NCI-H2171 treated with DMSO at 0.1 percent for 48 hours (cell line): ENCODE results near the gene DIP2C.

Experiments
- DNase-seq: peaks from one replicate; lab custom pipeline; 2025; lab: John Stamatoyannopoulos, UW

DIP2C gene

DNA sequence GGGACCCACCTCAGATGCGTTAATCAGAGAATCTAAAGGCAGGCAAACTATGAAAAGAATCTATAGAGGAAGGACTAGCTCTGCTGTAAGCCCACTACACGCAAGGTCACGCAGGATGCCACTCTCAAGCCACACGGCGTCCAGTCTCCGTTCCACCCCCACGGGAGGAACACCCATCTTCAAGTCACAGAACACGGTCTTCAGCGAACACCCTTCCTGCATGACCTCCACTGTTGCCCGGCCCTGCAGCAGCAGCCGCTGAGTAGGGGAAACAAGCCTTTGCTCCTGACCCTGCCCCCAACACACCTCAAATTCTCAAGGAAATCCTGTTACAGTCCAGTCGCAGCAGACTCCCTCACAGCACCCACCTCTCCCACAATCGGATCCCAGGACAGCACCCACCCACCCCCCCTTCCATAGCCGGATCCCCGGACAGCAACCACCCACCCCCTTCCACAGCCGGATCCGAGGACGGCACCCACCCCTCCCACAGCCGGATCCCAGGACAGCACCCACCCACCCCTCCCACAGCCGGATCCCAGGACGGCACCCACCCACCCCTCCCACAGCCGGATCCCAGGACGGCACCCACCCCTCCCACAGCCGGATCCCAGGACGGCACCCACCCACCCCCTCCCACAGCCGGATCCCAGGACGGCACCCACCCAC is 133.7 kb downstream of the DIP2C start:
- DNase-seq: no peak

DNA sequence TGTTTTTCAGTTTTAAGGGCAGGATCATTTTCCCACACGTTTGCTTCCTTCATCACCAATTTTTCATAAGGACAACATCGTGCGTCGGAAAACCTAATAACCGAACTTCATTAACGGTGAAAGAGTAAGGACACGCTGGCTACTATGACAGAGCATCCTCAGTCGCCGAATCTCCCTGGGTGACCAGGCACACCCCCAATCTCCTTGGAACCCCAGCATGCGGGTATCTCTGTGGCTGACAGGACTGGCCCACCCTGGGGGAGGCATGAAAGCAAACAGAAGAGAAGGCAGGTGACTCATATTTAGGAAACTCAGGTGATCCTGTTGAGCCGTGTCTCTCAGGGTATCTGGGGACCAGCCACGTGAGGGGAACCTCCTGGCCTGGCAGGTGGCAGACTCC is 134.2 kb downstream of the DIP2C start:
- peak; percentile 39 for DNase-seq

DNA sequence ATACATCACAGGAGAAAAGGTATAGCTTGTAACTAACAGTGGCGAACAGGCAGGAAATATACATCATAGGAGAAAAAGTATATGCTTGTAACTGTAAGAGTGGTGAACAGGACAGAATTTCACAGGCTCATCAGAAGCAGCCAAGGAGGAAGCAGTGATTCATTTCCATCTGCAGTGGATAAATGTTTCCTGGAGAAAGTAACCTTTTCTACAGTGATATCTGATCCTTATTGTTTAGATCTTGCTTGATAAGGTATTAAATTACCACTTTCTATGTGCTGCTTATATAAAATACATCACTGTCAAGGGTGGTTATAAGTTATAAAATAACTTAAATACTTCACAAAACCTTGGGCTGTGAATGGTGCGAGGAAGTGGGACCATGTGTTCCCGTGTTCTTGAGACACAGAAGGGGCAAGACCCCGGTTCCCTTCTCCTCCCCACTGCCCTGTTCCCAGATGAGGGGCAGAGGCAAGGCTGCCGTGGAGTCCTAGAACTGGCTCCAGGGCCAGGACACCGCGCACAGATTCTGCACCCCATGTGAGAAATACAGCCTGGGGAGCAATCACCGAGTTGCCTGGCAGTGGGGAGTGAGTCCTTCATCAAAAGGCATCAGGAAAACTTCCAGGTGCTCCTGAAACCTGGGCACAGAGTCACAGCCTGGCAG is 135.2 kb downstream of the DIP2C start:
- no peak for DNase-seq

DNA sequence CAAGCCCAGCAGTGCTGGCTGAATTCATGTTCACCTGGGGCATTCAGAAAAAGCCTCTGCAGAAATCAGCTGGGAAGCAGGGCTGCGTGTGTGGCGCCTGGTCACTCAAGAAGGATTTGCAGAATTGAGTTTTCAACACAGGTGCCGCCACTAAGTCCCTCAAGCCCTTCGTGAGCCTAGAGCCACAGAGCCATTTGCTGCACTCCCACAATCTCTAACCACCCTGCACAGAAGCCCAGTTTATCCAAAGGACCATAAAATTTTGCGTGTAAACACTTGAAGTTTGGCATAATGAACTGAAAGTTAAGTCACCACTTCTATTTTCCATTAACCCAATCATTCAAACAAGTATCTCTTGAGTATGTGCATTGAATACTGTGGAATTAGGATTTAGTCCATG is 136.2 kb downstream of the DIP2C start:
- DNase-seq: no peak

DNA sequence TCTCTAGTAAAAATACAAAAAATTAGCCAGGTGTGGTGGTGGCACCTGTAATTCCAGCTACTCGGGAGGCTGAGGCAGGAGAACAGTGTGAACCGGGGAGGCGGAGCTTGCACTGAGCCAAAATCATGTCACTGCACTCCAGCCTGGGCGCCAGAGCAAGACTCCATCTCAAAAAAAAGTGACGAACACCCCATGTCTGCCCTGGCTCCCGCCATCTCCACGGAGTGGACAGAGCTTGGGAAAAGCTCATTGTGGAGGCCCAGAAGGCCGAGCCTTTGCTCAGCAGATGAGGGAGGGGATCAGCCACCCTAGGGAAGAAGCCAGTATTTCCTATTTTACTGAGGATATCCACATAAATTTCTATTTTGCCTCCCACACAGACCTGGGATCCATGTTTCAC is 136.8 kb downstream of the DIP2C start:
- no peak for DNase-seq

DNA sequence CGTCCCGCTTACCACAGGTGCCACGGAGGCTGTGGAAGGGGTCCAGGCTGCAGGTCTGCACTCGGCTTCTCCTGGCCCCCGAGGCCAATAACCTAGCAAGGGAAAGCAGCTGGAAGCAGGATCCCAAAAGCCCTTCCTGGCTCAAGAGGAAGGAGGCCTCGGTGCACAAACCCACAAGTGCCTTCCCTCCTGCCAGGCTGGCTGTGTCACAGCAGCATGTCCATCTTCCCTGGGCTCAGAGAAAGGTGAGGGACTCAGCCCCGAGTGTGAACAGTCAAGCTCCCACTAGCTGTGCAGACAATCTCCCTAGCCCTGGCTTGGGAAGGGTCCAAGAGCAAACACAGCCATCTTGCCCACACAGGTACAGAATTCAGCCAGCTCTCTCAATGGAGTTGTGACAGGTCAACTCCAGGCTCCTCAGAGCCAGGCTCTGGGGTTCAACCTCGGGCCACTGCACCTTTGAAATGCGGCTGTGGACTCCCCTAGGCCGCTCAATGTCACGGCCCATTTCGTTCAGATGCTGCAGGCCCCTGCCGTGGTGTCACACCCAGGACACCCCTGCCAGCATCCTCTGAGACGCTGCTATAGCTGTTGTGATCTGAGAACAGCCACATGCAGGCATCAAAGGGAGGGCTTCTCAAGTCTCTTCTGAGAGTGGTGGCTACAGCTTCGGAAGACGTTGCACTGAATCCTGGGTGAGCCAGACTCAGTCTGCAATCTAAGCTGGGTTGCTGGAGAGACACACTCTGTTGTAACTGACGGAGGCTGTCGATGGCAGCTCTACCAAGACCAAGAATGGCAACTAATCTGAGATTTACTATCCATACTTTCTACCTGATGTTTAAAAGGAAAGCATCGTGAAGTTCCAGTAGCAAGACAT is 137.9 kb downstream of the DIP2C start:
- DNase-seq: no peak

DNA sequence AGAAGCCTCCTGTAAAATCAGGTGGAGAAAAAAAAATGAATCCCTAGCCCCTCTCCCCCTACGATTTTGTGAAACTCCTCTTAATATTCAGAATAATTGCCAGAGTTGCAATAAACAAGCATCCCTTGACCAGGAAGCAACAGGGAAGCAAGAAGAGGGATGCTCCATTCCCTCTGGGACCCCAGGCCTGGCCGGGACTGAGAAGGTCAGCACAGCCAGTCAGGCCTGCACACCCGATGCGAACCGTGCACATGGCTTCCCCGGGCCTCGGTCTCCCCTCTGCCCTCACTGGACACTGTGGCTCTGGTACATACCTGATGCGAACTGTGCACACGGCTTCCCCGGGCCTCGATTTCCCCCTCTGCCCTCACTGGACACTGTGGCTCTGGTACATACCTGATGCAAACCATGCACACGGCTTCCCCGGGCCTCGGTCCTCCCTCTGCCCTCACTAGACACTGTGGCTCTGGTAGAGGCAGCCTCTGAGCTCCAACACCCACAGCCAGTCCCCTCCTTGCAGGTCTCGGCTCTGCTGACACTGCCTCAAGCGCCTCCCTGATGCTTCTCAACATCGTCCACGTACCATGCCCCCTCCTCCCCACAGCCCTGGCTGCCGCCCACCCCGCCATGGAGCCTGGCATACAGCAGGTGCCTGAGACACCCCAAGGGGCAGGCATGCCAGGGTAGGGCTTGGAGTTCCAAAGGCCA is 138.6 kb downstream of the DIP2C start:
- DNase-seq: no peak

DNA sequence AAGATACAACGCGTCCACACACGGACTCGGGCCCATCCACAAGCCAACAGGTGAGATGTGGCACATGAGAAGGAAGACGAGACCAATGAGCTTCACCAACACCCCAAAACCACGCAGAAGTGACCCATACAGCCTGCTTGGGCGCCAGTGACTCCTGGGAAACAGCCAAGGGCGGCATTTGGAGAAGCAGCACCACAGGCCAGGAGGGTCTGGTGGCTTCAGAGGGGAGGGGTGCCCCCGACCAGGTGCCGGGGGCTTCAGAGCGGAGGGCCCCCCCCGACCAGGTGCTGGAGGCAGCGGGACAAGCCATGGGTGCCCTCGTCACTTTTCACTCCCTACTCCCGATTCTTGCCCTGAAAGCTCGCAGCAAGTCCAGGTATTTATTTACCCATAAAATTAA is 140.1 kb downstream of the DIP2C start:
- no peak for DNase-seq

DNA sequence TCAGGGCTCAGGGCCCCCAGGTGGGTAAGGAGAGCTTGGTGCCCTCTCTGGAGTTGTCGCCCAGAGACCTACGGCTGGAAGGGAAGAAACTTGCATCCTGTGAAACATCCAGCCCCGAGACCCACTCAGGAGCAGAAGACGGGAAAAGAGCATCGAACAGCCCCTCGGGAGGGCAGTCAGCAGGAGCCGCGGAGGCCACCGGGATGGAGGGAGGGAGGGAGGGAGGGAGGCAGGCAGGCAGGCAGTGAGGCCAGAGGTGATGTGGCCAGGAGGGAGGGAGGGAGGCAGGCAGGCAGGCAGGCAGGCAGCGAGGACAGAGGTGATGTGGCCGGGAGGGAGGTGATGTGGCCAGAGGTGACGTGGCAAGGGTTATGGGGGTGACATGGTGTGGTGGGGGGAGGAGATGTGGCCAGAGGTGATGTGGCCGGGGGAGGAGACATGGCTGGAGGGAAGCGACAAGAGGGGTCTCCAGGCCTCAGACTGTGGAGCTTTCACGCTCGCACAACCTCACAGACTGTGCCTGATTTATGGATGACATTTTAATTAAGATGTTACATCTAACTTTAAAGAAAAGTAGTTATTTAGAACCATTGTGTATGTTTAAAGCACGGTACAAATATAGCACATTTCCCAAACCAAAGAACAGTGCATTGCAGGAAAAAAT is 141.1 kb downstream of the DIP2C start:
- DNase-seq: no peak

DNA sequence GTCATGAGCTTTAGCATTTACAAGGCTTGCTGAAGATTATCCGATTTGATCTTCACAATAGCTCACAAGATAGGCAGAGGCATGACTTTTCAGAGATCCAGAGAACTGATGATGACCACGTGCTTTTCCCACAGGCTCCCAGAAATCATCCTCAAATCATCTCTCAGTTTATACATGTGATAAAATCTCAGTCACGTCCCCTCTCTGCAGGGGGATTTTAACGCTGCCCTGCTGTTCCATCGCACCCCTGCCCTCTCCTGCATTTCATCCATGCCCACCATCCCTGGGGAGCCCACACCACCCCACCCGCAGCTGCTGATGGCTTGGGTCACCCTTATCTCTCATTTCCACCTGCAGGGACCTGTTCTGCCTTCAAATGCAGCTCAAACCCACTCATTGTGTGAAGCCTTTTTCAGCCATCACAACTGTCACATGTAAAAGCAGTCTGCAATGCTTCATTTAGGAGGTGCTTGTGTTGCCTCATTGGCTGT is 141.8 kb downstream of the DIP2C start:
- DNase-seq: no peak

DNA sequence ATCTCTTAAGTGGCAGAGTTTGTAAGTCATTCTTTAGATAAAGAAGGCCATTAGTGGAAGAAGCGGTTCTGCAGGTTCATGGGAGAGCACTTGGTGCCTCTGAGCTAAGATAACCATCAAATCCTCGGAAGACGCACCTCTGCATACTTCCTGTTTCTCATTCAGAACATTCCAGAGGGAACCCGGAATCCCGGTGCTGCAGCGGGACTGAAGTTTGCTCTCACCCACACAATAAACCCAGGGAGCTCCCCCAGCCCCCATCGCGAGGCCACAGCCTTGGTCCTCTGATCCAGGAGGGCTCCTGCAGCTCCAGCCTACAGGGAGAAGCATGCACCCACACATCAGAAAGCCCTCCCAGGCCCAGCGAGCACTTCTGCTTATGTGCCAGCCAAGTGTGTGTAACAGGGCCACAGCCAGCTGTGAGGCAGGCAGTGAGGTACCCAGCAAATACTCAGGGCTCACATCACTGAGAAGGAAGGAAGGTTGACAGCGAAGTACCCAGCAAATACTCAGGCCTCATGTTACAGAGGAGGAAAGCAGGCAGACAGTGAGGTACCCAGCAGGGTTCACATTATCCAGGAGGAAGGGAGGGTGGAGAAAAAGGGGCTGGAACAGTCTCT is 142.4 kb downstream of the DIP2C start:
- DNase-seq: peak; percentile 43

DNA sequence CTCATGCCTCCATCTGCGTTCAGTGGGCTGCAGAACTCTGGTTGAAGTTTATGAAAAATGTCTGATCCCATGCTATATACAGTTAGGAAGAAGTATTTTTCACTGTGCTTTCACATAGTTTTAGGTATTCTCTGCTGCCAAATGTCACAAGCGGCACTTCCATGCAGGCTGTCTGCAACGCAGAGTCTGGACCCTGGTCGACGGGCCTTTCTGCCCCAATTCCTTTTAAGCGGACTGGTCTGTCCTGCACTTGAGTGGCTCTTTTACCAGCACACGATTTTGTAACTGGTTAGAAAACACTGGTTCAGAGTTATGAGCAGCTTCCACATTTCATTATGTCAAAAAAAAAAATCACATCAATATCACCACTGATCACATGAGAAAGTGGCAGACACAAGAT is 143.0 kb downstream of the DIP2C start:
- DNase-seq: no peak

DNA sequence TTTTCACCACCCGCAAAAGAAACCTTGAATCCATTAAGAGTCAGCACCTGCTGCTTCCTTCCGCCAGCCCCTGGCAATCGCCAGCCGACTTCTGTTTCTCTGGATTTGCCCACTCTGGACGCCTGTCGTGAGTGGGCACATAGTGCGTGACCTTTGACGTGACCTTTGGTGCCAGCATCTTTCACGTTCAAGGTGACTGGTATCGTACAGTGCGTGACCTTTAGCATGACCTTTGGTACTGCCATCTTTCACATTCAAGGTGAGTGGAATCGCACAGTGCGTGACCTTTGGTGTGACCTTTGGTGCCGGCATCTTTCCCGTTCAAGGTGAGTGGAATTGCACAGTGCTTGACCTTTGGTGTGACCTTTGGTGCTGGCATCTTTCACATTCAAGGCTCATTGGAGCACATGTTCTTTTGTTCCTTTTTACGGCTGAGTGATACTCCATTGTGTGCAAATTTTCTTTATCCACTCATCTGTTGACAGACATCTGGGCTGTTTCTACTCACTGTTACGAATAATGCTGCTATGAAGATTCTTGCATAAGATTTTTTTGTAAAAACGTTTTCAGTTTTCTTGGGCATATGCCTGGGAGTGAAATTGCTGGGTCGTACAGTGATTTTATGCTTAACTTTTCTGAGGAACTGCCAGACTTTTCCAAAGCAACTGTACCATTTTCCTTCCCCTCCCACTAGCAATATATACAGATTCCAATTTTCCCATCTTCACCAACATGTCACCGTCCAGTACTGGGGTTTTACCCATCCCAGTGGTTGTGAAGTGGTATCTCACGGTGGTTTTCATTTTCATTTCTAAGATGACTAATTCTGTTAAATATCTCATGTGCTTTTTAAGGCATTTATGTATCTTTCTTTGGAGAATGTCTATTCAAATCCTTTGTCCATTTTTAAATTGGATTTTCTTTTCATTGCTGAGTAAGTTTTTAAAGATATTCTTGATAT is 145.3 kb downstream of the DIP2C start:
- DNase-seq: no peak

DNA sequence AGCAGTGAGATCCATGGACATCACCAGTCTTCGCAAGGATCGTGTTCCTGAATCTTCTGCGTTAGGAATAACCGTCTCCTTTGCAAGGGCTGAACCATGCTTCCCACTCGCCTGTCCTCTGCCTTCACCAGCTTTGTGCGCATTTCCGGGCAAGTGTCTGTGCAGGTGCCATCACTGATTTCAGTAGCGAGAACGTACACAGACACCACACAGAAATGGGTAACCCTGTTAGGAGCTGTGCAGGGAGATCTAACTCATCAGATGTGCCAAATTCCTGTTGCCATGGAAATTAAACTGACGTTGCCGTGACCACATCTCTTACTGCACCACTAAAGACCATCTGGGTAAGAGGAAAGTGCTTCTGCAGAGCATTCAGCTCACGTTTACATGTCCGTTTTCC is 146.3 kb downstream of the DIP2C start:
- DNase-seq: peak; percentile 8

DNA sequence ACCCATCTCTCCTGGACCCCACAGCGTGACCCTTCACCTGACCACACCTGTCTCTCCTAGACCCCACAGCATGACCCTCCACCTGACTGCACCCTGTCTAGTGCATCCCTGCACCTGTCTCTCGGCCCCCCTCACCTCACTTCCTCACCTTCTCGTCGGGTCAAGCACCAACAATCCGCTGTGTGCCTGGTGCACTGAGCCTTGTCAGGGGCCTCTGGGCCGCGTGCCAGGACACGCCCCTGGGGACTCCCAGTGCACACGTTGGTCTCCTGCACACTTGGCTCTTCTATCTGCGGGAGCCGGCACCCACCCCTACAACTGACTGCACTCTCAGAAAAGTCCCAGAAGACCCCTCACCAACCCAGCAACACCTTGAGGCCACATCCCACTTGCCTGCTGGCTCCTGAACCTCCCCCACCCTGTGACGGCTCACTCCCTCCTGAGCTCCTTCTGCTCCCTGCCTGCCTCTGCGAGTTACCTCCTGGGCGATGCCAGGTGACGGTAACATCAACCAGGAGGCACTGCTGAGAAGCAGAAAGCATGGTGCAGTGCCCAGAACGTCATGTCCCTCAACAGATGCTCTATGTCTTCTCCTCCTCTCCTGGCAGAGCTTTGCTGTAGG is 147.6 kb downstream of the DIP2C start:
- peak; percentile 89 for DNase-seq

DNA sequence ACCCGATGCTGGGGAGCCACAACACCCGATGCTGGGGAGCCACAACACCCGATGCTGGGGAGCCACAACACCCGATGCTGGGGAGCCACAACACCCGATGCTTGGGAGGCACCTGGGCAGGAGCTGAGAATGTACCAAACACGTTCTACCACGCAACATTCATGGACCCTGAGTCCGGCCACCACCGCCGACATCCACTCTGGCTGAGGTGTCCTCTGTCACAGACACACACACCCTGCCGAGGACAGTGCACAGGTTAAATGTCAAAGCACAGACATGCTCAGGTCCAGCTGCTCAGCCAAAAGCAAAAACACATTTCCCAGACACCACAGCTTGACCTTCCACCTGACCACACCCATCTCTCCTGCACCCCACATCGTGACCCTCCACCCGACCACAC is 148.4 kb downstream of the DIP2C start:
- DNase-seq: no peak

DNA sequence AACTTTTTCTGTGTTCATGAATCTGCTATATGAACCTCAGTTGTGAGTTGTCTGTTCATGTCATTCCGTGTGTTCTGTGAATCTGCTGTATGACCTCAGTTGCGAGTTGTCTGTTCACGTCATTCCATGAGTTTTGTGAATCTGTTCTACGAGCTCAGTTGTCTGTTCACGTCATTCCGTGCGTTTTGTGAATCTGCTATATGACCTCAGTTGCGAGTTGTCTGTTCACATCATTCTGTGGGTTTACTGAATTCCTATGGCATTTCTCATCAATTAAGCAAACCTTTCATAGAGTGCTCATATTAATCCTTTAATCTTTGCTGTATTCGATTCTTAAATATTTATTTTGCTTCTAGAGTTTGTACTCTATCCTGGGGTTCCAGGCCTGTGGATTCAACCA is 150.6 kb downstream of the DIP2C start:
- no peak for DNase-seq

DNA sequence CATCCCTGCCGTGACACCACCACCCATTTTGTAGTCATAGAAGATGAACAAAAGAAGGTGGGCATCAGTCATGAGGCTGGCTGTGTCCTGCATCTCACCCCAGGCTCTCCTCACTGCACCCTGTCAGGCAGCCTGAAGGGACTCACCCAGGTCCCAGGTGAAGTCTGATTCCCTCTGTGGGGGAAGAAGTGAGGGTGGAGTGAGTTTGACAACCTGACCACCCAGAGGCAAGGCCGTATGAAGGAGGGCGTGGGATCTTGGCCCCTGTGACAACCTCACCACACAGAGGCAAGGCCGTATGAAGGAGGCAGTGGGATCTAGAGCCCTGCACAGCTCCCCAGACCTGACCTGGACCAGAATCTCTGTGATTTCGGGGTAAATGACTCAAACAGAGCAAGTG is 152.5 kb downstream of the DIP2C start:
- DNase-seq: no peak

DNA sequence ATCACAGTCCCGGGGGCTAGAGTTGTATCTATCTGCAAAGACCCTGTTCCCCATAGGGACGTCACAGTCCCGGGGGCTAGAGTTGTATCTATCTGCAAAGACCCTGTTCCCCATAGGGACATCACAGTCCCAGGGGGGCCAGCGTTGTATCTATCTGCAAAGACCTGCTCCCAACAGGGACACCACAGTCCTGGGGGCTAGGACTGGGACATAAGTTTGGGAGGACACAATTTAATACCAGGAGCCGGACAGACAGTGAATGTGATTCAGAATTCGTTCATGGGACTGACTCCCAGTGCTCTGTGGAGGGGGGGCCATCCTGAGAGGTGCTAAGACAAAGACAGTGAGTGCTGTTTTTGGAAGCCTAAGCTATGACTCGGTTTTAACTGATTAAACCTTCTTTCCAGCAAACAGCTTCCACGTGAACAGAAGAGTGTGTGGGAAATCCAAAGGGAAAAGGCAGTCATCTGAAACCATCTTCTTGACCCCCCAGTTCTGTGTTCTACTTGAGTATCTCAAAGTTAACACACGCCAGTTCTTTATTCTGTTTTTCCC is 153.0 kb downstream of the DIP2C start:
- DNase-seq: no peak
